Measurements from ENCODE around the gene ATXN1. TPM values are rescaled to one million over a fixed set of nuclear protein-coding genes. Genes with fewer than 3 reads are reported as not detected.
"Not testable (repeated sequence)": the region's sequence is repeated elsewhere in the genome, so short reads cannot be mapped to it uniquely, and the experiment has no call there.

Gene ATXN1
- 10.3 and 10.4 TPM in 2 replicates for total RNA-seq (2014; rRNA removed; shearing (Covaris generic))
- 11.3 and 14.1 TPM in 2 replicates for polyA plus RNA-seq (2015; cell fraction: cytosol; rRNA removed)
- polyA plus RNA-seq (2015; cell fraction: nucleus; rRNA removed): 26.6 and 27.5 TPM in 2 replicates

- no peak for DNase-seq (ENCODE audit: low read depth)
These were observed at the start of gene ATXN1 for GRCh38 chr6:16760516-16761470. ATXN1 (minus strand) TSS chr6:16761460.

GRCh38 chr6:16810411-16810810 lies 49.2 kb upstream of the ATXN1 start:
- DNase-seq (ENCODE audit: low read depth): no peak

GRCh38 chr6:16809753-16810358 lies 48.6 kb upstream of the ATXN1 start:
- no peak for DNase-seq (ENCODE audit: low read depth)

- DNase-seq (ENCODE audit: low read depth): no peak
These were observed 46.7 kb upstream of the ATXN1 start for GRCh38 chr6:16807956-16808355.

GRCh38 chr6:16806363-16806762 lies 45.1 kb upstream of the ATXN1 start:
- no peak for DNase-seq (ENCODE audit: low read depth)

GRCh38 chr6:16805243-16805950 lies 44.1 kb upstream of the ATXN1 start:
- DNase-seq (ENCODE audit: low read depth): no peak

GRCh38 chr6:16804546-16805242 lies 43.4 kb upstream of the ATXN1 start:
- DNase-seq (ENCODE audit: low read depth): no peak

- no peak for DNase-seq (ENCODE audit: low read depth)
These were observed 42.3 kb upstream of the ATXN1 start for GRCh38 chr6:16803294-16804200.

- DNase-seq (ENCODE audit: low read depth): no peak
These were observed 40.8 kb upstream of the ATXN1 start for GRCh38 chr6:16802071-16802470.

GRCh38 chr6:16800942-16801341 lies 39.7 kb upstream of the ATXN1 start:
- DNase-seq (ENCODE audit: low read depth): peak; percentile 24

GRCh38 chr6:16800341-16800740 lies 39.1 kb upstream of the ATXN1 start:
- DNase-seq (ENCODE audit: low read depth): no peak

GRCh38 chr6:16799279-16800193 lies 38.3 kb upstream of the ATXN1 start:
- DNase-seq (ENCODE audit: low read depth): no peak

- no peak for DNase-seq (ENCODE audit: low read depth)
These were observed 32.7 kb upstream of the ATXN1 start for GRCh38 chr6:16793828-16794412.

GRCh38 chr6:16789329-16790038 lies 28.2 kb upstream of the ATXN1 start:
- DNase-seq (ENCODE audit: low read depth): no peak

- DNase-seq (ENCODE audit: low read depth): peak; percentile 26
These were observed 25.9 kb upstream of the ATXN1 start for GRCh38 chr6:16787128-16787682.

- no peak for DNase-seq (ENCODE audit: low read depth)
These were observed 24.2 kb upstream of the ATXN1 start for GRCh38 chr6:16785496-16785895.

- DNase-seq (ENCODE audit: low read depth): not testable (repeated sequence)
These were observed 23.7 kb upstream of the ATXN1 start for GRCh38 chr6:16784957-16785356.

Measured in HT1080 (cell line).